Activated naive CD4-positive, alpha-beta T cell (primary cell): Measurements from ENCODE around the gene FAM89B.
"Not testable (repeated sequence)": the region's sequence is repeated elsewhere in the genome, so short reads cannot be mapped to it uniquely, and the experiment has no call there.

Source experiments
- DNase-seq, 4 experiments: peaks; one replicate each; lab custom pipeline; 2025; lab: John Stamatoyannopoulos, UW

FAM89B gene

GRCh38 chr11:65572356-65573051 lies at the start of gene FAM89B:
Gene FAM89B, plus strand, starts transcription at chr11:65572538. Its CDS starts 132 bp downstream, at chr11:65572670.
- peak; percentile 39 to 87 (median 69) for DNase-seq

- DNase-seq, result not testable (repeated sequence)
These were observed 49.4 kb upstream of the FAM89B start for GRCh38 chr11:65522718-65523630.

GRCh38 chr11:65523631-65523968 lies 48.7 kb upstream of the FAM89B start:
- not testable (repeated sequence) for DNase-seq

GRCh38 chr11:65524014-65524740 lies 48.2 kb upstream of the FAM89B start:
- no peak for DNase-seq

GRCh38 chr11:65524741-65525545 lies 47.4 kb upstream of the FAM89B start, which contains the start of gene SCYL1:
Gene SCYL1, plus strand, starts transcription at chr11:65525083. Its CDS starts 71 bp downstream, at chr11:65525154.
- peak; percentile 64 to 84 (median 72) for DNase-seq

- DNase-seq, result no peak
These were observed 46.5 kb upstream of the FAM89B start for GRCh38 chr11:65525546-65526480.

- no peak for DNase-seq
These were observed 45.6 kb upstream of the FAM89B start for GRCh38 chr11:65526744-65527143.

GRCh38 chr11:65528819-65529350 lies 43.5 kb upstream of the FAM89B start:
- DNase-seq, result no peak

GRCh38 chr11:65529475-65530156 lies 42.7 kb upstream of the FAM89B start:
- no peak for DNase-seq

GRCh38 chr11:65530157-65530496 lies 42.2 kb upstream of the FAM89B start:
- no peak for DNase-seq

GRCh38 chr11:65532388-65533064 lies 39.8 kb upstream of the FAM89B start:
- DNase-seq, result no peak

- DNase-seq, result no peak
These were observed 37.2 kb upstream of the FAM89B start for GRCh38 chr11:65535102-65535501.

- DNase-seq, result no peak
These were observed 35.7 kb upstream of the FAM89B start for GRCh38 chr11:65536412-65537295.

- DNase-seq, result no peak
These were observed 35.1 kb upstream of the FAM89B start for GRCh38 chr11:65537296-65537597.

- DNase-seq, result no peak
These were observed 34.6 kb upstream of the FAM89B start for GRCh38 chr11:65537620-65538231.

- no peak for DNase-seq
These were observed 34.0 kb upstream of the FAM89B start for GRCh38 chr11:65538232-65538914.
